ENCODE data around the gene MAPK11. TPM values are rescaled to one million over a fixed set of nuclear protein-coding genes. Genes with fewer than 3 reads are reported as not detected.

MAPK11 gene
- total and polyA plus RNA-seq, 9 of the 15 experiments (the other 6 are each of a cell fraction or from before 2014, with no cell fraction given), result 0.06 to 14.6 (median 5.3) TPM

DNA sequence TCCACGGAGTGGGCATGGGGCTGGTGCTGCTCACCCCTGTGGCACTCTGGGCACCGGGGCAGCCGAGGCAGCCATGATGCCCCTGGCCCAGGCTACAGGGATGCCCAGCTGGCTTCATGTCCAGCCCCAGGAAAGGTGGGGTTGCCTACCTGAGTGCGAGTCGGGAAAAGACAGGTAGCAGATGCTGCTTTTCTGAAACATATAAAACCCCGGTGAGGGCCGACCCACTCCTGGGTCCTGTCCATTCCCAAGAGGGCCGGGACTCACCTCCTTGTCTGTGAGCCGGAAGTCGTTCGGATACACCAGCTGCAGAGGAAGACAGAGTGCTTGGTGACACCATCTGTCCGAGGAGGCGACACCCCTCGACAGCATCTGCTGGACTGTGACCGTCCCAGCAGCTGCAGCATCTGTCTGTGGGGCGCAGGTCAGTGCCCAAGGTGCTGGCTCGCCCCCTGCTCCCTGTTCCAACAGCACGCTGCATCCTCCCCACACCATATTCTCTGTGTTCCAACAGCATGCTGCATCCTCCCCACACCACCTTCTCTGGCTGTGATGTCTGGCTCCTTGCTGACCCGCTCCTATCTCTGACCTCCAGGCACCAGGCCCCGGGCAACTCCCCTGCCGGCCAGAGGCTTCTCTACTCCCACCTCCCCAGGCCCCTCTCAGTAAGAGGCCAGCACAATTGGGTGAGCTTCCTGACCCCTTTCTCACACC is 48.7 kb upstream of the MAPK11 start (continued):
- TF ChIP-seq MIER1 (IDR thresholded peaks at IDR 0.05; ENCODE audit: low read depth), result no peak
- TF ChIP-seq COPS2 (conservative IDR thresholded peaks at IDR 0.05), result no peak
- TF ChIP-seq, protein P1, sequence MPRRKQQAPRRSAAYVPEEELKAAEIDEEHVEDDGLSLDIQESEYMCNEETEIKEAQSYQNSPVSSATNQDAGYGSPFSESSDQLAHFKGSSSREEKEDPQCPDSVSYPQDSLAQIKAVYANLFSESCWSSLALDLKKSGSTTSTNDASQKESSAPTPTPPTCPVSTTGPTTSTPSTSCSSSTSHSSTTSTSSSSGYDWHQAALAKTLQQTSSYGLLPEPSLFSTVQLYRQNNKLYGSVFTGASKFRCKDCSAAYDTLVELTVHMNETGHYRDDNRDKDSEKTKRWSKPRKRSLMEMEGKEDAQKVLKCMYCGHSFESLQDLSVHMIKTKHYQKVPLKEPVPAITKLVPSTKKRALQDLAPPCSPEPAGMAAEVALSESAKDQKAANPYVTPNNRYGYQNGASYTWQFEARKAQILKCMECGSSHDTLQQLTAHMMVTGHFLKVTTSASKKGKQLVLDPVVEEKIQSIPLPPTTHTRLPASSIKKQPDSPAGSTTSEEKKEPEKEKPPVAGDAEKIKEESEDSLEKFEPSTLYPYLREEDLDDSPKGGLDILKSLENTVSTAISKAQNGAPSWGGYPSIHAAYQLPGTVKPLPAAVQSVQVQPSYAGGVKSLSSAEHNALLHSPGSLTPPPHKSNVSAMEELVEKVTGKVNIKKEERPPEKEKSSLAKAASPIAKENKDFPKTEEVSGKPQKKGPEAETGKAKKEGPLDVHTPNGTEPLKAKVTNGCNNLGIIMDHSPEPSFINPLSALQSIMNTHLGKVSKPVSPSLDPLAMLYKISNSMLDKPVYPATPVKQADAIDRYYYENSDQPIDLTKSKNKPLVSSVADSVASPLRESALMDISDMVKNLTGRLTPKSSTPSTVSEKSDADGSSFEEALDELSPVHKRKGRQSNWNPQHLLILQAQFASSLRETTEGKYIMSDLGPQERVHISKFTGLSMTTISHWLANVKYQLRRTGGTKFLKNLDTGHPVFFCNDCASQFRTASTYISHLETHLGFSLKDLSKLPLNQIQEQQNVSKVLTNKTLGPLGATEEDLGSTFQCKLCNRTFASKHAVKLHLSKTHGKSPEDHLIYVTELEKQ (CRISPR knock-in tag; IDR thresholded peaks at IDR 0.05), result no peak
- TF ChIP-seq, protein P2, sequence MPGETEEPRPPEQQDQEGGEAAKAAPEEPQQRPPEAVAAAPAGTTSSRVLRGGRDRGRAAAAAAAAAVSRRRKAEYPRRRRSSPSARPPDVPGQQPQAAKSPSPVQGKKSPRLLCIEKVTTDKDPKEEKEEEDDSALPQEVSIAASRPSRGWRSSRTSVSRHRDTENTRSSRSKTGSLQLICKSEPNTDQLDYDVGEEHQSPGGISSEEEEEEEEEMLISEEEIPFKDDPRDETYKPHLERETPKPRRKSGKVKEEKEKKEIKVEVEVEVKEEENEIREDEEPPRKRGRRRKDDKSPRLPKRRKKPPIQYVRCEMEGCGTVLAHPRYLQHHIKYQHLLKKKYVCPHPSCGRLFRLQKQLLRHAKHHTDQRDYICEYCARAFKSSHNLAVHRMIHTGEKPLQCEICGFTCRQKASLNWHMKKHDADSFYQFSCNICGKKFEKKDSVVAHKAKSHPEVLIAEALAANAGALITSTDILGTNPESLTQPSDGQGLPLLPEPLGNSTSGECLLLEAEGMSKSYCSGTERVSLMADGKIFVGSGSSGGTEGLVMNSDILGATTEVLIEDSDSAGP (CRISPR knock-in tag; IDR thresholded peaks at IDR 0.05), result no peak
- 0 out of 2 replicates have a peak, but pooled peaks have one; percentile 29 for TF ChIP-seq TCF7 (IDR thresholded peaks at IDR 0.05; ENCODE audit: borderline replicate concordance)
- no peak for TF ChIP-seq ATF1 (CRISPR knock-in tag; IDR thresholded peaks at IDR 0.05)
- peak; percentile 83 for TF ChIP-seq ATF1 (tag; IDR thresholded peaks at IDR 0.05)
- no peak for TF ChIP-seq SMAD1 (IDR thresholded peaks at IDR 0.05; ENCODE audit: low read depth, low read length, partially characterized antibody)
- TF ChIP-seq, protein P3, sequence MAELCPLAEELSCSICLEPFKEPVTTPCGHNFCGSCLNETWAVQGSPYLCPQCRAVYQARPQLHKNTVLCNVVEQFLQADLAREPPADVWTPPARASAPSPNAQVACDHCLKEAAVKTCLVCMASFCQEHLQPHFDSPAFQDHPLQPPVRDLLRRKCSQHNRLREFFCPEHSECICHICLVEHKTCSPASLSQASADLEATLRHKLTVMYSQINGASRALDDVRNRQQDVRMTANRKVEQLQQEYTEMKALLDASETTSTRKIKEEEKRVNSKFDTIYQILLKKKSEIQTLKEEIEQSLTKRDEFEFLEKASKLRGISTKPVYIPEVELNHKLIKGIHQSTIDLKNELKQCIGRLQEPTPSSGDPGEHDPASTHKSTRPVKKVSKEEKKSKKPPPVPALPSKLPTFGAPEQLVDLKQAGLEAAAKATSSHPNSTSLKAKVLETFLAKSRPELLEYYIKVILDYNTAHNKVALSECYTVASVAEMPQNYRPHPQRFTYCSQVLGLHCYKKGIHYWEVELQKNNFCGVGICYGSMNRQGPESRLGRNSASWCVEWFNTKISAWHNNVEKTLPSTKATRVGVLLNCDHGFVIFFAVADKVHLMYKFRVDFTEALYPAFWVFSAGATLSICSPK (IDR thresholded peaks at IDR 0.05; ENCODE audit: borderline replicate concordance), result no peak
- TF ChIP-seq, protein P4, sequence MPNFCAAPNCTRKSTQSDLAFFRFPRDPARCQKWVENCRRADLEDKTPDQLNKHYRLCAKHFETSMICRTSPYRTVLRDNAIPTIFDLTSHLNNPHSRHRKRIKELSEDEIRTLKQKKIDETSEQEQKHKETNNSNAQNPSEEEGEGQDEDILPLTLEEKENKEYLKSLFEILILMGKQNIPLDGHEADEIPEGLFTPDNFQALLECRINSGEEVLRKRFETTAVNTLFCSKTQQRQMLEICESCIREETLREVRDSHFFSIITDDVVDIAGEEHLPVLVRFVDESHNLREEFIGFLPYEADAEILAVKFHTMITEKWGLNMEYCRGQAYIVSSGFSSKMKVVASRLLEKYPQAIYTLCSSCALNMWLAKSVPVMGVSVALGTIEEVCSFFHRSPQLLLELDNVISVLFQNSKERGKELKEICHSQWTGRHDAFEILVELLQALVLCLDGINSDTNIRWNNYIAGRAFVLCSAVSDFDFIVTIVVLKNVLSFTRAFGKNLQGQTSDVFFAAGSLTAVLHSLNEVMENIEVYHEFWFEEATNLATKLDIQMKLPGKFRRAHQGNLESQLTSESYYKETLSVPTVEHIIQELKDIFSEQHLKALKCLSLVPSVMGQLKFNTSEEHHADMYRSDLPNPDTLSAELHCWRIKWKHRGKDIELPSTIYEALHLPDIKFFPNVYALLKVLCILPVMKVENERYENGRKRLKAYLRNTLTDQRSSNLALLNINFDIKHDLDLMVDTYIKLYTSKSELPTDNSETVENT (CRISPR knock-in tag; IDR thresholded peaks at IDR 0.05), result no peak

Measured in K562 (cell line).